ENCODE data around the gene BSND. TPM values are rescaled to one million over a fixed set of nuclear protein-coding genes. Genes with fewer than 3 reads are reported as not detected.

Gene BSND
- total RNA-seq, 1 donor from 2014 or later, result not detected

GRCh38 chr1:55049914-55050278 is 51.2 kb downstream of the BSND start:
- peak; percentile 32 for DNase-seq (ENCODE audit: low spot score)
- peaks cover 9% of the 10 kb centered on the region for H3K4me1 Mint-ChIP-seq (ENCODE audit: low read depth)
- no peak overlapping the region for H3K4me3 Mint-ChIP-seq (ENCODE audit: unreplicated experiment)
- H3K27ac Mint-ChIP-seq (ENCODE audit: unreplicated experiment), result no peak overlapping the region
- no peaks in the 10 kb centered on the region for H3K36me3 Mint-ChIP-seq (ENCODE audit: low read depth)
- TF ChIP-seq CTCF (IDR thresholded peaks at IDR 0.05), result no peak
- peaks cover 5% of the 10 kb centered on the region for H3K27me3 Mint-ChIP-seq (ENCODE audit: low read depth)
- H3K9me3 Mint-ChIP-seq (ENCODE audit: low read depth), result no peaks in the 10 kb centered on the region

- H3K4me3 Mint-ChIP-seq (ENCODE audit: unreplicated experiment), result no peak overlapping the region
- H3K27me3 Mint-ChIP-seq (ENCODE audit: low read depth), result peaks cover 5% of the 10 kb centered on the region
- no peak overlapping the region for H3K27ac Mint-ChIP-seq (ENCODE audit: unreplicated experiment)
- peak; percentile 79 for DNase-seq (ENCODE audit: low spot score)
- peaks cover 9% of the 10 kb centered on the region for H3K4me1 Mint-ChIP-seq (ENCODE audit: low read depth)
- TF ChIP-seq CTCF (IDR thresholded peaks at IDR 0.05), result no peak
- H3K36me3 Mint-ChIP-seq (ENCODE audit: low read depth), result no peaks in the 10 kb centered on the region
- no peaks in the 10 kb centered on the region for H3K9me3 Mint-ChIP-seq (ENCODE audit: low read depth)
These were observed 51.5 kb downstream of the BSND start for GRCh38 chr1:55050283-55050682.

- Mint-ChIP-seq H3K4me3 (ENCODE audit: unreplicated experiment) (no peak overlapping the region), H3K9me3 (ENCODE audit: low read depth) (no peaks in the 10 kb centered on the region), H3K27me3 (ENCODE audit: low read depth) (peaks cover 5% of the 10 kb centered on the region), H3K36me3 (ENCODE audit: low read depth) (no peaks in the 10 kb centered on the region), H3K27ac (ENCODE audit: unreplicated experiment) (no peak overlapping the region), H3K4me1 (ENCODE audit: low read depth) (peaks cover 9% of the 10 kb centered on the region)
- no peak for TF ChIP-seq CTCF (IDR thresholded peaks at IDR 0.05)
- DNase-seq (ENCODE audit: low spot score), result no peak
These were observed 52.4 kb downstream of the BSND start for GRCh38 chr1:55051169-55051568.

- H3K9me3 Mint-ChIP-seq (ENCODE audit: low read depth), result no peaks in the 10 kb centered on the region
- H3K27me3 Mint-ChIP-seq (ENCODE audit: low read depth), result peaks cover 5% of the 10 kb centered on the region
- no peaks in the 10 kb centered on the region for H3K36me3 Mint-ChIP-seq (ENCODE audit: low read depth)
- no peak for TF ChIP-seq CTCF (IDR thresholded peaks at IDR 0.05)
- no peak overlapping the region for H3K4me3 Mint-ChIP-seq (ENCODE audit: unreplicated experiment)
- DNase-seq (ENCODE audit: low spot score), result no peak
- no peak overlapping the region for H3K27ac Mint-ChIP-seq (ENCODE audit: unreplicated experiment)
- H3K4me1 Mint-ChIP-seq (ENCODE audit: low read depth), result peaks cover 9% of the 10 kb centered on the region
These were observed 52.9 kb downstream of the BSND start for GRCh38 chr1:55051621-55052020.

- Mint-ChIP-seq H3K36me3 (ENCODE audit: low read depth) (no peaks in the 10 kb centered on the region), H3K9me3 (ENCODE audit: low read depth) (no peaks in the 10 kb centered on the region), H3K27ac (ENCODE audit: unreplicated experiment) (no peak overlapping the region), H3K4me1 (ENCODE audit: low read depth) (peaks cover 9% of the 10 kb centered on the region), H3K27me3 (ENCODE audit: low read depth) (peaks cover 2% of the 10 kb centered on the region), H3K4me3 (ENCODE audit: unreplicated experiment) (no peak overlapping the region)
- no peak for DNase-seq (ENCODE audit: low spot score)
- TF ChIP-seq CTCF (IDR thresholded peaks at IDR 0.05), result no peak
These were observed 53.7 kb downstream of the BSND start for GRCh38 chr1:55052221-55053142.

Data from chondrocyte (in vitro differentiated cells).